Fibroblast of skin of back (primary cell): ENCODE measurements around the gene PTBP2.

ENCODE experiments used
- DNase-seq: peaks from one replicate; pipeline ENCODE4 v3.0.0-alpha.2; 2013

PTBP2 gene

DNA sequence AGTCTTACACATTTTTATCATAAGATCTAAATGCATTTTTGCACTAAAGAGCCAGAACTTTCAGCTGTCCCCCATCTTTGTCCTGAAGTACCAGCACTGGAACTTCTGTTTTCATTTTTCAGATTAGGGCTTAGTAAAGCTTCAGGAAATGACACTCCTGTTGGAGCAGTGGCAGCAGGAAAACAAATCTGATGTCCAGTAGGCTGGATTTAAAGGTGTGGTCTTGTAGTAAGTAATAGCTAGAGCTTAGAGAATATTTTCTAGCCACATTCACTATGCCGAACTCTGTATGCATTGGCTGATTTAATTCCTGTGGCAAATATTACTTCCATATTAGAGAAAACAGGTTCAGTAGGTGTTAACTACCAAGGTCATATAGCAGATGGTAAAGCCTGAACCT lies 103.6 kb downstream of the PTBP2 start:
- no peak for DNase-seq

DNA sequence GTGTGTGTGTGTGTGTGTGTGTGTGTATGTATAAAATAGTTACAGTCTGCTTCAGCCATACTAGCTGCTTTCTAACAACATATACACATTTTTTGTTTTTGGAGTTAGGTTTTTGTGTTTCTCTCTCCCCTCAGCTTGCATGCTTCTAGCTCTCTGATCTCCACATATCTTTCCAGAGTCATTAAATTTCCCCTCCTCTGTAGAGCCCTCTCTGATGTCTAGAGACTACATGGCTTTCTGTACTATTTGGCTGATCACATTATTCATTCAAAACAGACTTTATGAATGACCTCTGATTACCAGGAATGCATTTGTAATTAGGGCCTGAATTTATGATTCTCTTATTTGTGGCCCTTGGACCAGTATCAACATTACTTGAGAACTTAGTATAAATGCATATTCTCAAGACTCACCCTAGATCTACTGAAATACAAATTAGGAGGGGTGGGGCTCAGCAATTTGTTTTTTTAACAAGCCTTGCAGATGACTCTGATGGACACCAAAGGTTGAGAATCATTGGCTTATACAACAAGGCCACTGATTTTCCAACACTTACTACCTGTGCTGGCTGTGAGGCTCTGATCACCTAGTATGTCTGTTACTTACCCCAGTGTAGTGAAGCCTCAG lies 104.5 kb downstream of the PTBP2 start:
- no peak for DNase-seq

DNA sequence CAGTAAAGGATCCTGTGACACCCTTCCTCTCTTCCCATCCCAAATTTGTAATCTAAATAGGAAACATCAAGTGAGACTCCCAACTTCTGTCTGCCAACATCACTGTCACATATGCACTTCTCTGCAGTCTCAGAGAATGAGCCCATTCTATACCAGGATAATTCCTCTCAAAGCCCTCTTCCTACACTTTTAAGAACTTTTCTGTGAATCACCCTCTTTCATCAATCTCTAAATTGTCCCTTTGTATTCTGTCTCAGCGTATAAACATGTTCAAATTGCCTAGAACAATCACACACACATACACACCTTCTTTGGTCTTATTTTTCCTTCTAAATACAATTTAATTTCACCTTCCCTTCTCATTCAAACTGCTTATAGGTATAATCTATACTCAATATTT lies 111.8 kb downstream of the PTBP2 start:
- DNase-seq: no peak

DNA sequence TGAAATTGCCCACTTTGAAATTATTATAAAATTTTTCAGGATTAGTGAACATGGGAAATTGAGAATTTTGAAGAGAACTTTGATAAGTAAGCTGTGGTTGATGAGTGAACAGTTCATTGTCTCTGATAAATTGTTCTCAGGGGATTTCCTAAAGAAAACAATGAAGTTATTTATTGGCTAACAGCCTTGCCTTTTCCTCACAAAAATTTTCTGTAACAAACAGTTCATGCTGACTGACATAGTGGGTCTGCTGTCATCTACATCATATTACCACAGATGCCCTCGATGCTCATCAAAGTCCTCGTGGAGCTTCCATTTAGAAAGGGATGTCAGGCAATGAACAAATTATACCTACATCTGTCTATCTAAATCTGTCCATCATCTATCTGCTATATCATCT lies 113.4 kb downstream of the PTBP2 start:
- no peak for DNase-seq

DNA sequence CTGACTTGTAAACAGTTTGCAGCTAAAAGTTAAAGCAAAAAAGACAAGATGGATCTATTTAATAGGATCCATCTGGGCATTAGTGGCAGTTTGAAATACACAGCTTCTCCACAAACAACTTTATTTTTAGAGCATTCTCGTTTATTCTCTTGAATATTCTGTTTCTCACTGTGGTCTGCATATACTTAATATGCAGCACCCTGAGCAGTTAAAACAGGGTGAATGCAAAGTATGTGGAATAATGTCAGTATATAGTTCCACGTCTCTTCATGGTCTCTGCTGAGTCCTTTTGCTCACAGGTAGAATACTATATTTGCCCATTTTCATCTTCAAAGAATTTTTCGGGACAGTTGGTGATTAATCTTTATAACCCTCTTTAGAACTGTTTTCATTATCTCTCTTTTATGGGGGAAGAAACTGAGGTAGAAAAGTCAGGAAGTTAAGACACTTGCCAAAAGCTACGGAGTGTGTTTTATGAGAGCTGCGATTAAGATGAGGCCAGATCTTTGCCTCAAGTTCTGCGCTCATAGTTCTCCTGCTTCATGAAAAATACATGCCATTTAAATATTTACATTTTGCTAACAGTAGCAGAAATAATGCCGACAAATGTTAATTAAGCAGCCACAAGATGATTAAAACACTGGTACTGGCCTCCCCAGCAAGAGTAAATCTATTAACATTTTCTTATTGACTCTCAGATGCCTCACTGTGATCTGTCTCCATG lies 115.6 kb downstream of the PTBP2 start:
- DNase-seq: no peak

DNA sequence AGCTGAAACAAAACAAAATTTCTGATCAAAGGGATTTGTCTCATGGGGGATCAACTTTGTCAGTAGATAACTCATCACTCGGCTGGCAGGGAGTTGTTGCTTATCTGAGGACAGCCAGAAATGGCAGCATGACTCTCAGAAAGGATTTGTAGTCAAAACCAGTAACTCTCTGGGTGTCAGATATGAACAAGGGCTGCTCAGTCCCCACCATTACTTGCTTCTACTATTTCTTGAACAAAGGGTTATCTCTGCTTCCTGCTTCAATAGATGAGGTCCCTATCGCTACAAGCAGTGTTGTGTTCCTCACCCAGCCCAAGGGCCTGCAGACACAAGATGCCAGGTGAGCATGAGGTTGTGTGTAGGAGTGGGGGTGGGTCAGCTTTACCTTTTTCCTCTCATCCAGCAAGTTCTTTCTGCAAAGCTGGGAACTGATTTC lies 116.2 kb downstream of the PTBP2 start:
- DNase-seq: no peak

DNA sequence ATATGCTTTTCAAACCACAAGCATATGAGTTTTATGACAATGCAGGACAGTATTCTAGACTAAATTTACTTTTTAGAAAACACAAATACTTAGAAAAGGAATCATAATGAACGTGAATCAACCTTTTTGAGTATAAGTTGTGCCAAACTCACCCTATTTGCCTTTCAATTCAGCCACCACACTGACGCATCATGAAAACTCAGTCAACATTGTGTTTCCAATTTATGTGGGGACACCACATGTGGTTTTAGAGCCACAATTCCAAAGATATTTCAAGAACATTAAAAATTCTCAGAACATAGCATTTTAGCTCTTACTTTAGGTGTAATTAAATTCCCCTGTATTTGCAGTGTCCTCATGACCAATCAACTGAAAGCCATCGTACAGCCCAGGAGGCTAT lies 118.8 kb downstream of the PTBP2 start:
- peak; percentile 13 for DNase-seq

DNA sequence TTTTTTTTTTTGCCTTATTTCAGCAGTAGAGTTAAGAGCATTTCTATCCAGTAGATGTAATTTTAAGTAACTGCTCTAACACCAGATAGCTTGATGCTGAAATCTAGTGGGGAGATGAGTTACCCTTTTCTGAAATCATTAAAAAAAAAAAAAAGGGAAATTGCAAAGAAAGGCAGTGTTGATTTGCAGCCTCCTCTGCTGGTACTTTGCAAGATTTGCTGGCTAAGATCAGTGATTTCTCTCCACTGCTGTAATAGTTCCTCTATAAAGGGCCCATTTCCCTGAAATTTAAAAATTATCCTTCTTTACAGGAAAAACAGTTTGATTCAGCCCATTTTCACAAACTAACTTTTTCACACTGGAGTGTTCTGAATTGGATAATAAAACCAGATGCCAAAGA lies 120.6 kb downstream of the PTBP2 start:
- DNase-seq: no peak

DNA sequence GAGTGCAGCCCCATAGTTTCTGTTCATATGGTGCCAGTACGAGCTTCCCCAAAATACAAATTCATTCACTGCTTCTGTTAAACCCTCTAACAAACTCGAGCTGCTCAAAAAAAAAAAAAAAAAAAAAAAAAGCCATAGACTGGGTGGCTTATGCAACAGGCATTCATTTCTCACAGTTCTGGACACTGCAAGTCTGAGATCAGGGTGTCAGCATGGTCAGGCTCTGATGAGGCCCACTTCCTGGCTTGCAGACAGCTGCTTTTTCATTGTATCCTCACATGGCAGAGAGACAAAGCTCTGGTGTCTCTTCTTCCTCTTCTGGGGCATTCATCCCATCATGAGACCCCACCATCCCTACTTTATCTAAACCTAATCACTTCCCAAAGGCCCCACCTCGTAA lies 121.6 kb downstream of the PTBP2 start:
- peak; percentile 53 for DNase-seq

DNA sequence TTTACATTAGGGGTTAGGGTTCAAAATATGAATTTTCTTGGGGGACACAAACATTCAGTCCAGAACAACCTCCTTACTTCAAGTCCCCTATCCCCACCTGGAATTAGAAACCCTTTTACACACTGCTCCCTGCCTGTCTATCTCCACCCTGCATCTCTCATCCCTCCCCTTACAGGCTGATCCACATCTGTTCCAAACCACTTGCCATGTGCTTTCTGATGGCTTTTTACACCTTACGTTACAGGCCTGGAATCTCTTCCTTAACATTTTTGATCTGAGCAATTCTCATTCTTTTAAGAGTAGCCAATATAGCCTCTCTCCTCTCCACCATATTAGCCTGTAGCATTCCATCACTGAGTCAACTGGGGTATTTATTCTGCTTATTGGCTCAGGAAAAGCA lies 122.0 kb downstream of the PTBP2 start:
- DNase-seq: no peak

DNA sequence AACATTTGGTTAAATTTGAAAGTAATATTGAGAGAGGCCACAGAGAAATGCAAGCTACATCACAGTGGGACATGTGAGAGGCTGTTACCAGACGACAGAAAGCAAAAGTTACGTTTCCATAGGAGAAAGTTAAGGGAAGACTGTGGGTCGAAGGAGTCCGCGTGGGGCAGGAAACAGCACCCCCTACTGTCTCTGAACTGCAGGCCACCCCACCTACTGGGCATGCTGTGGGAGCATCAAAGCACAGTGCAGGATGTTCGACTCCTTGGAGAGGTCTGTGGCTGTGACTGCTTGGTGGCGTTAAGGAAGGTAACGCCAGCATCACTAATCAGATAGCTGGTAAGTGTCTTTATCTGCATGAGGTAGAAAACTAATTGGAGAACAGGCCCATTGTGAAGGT lies 123.9 kb downstream of the PTBP2 start:
- peak; percentile 9 for DNase-seq

DNA sequence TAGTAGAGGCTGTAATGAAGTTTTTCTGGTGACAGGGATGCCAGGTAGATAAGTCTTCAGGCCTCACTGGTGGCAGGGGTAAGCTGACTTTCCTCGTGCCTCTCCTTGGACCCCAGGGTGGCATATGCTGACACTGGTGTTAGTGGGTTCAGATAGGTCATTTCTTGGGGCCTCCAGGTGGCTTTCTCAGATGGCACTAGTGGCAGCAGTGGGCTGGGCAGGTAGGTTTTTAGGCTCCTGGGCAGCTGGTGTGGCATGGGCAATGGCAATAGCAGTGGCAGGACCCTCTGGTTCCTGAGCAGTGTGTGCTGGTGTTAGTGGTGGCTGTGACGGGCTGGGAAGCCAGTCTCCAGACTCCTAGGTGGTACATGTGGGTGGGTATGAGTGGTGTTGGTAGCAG lies 140.3 kb downstream of the PTBP2 start:
- no peak for DNase-seq

DNA sequence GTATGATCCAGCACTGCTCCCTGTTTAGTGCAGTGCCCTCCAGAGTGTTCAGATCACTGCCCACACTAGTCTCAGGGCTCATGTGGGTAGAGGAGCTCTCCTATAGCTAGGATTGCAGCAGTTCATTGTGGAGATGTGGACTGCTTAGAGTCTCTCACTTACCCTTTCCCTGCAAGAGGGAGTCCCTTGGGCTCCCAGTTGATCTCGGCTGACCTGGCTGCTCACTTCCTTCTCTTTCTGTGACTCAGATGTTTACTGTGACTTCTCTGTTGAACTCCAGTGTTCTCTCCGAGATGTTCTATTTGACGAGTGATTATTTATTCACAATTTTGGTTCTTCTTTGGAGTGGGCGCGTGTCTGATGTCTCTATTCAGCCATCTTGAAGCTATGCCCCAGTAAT lies 141.9 kb downstream of the PTBP2 start:
- no peak for DNase-seq
